Keratinocyte (primary cell): ENCODE measurements around the gene ERLEC1. TPM values are rescaled to one million over a fixed set of nuclear protein-coding genes. Genes with fewer than 3 reads are reported as not detected.

ENCODE experiments used
- DNase-seq: peaks from one replicate; pipeline ENCODE4 v3.0.0-alpha.2; 2011; ENCODE audit warnings: low read depth, missing footprints, low spot score
- FAIRE-seq: peaks from 2 replicates; lab custom pipeline; 2011; peaks lifted over from hg19 to GRCh38; lab: Jason Lieb, UNC
- H2AFZ ChIP-seq: 2 replicates; pipeline ENCODE4 v1.6.0; 2012; ENCODE audit warnings: low read length, control low read depth, inconsistent platforms; ENCODE audit not compliant: control insufficient read depth
- H3K27ac ChIP-seq: 2 replicates; pipeline ENCODE4 v1.5.1; 2011; ENCODE audit warnings: low read length; ENCODE audit not compliant: control insufficient read depth, insufficient read depth
- H3K27me3 ChIP-seq: 3 replicates; pipeline ENCODE4 v1.6.0; 2011; ENCODE audit warnings: low read length; ENCODE audit not compliant: control insufficient read depth, insufficient read depth; ENCODE audit errors: extremely low read depth
- H3K36me3 ChIP-seq, 2 experiments: 2 replicates in 1 of 2; 3 replicates in 1 of 2; pipeline ENCODE4 v1.5.1; 2011; ENCODE audit warnings: low read length in 2 of 2, mild to moderate bottlenecking in 1 of 2; ENCODE audit not compliant: control insufficient read depth in 2 of 2, insufficient read depth in 2 of 2; ENCODE audit errors: extremely low read depth in 1 of 2
- H3K4me1 ChIP-seq: 3 replicates; pipeline ENCODE4 v1.5.1; 2011; ENCODE audit warnings: low read length; ENCODE audit not compliant: control insufficient read depth, insufficient read depth; ENCODE audit errors: extremely low read depth
- H3K4me2 ChIP-seq: 3 replicates; pipeline ENCODE4 v1.6.0; 2011; ENCODE audit warnings: low read depth, low read length; ENCODE audit not compliant: control insufficient read depth, insufficient read depth; ENCODE audit errors: extremely low read depth
- H3K4me3 ChIP-seq, 3 experiments: fragments of 200-600 bp in 1 of 3; sonication (generic) in 1 of 3; 2 replicates in 2 of 3; 3 replicates in 1 of 3; pipeline ENCODE4 v1.5.1; 2011 to 2016; ENCODE audit warnings: low read length in 3 of 3, mild to moderate bottlenecking in 3 of 3, control low read depth in 2 of 3, inconsistent platforms in 1 of 3, low read depth in 1 of 3, mixed read lengths in 1 of 3, mixed run types in 1 of 3, moderate library complexity in 1 of 3; ENCODE audit not compliant: control insufficient read depth in 2 of 3, insufficient read depth in 2 of 3; ENCODE audit errors: extremely low read depth in 1 of 3
- H3K79me2 ChIP-seq: 2 replicates; pipeline ENCODE4 v1.6.0; 2012; ENCODE audit warnings: low read length; ENCODE audit not compliant: control insufficient read depth, insufficient read depth
- H3K9ac ChIP-seq: 3 replicates; pipeline ENCODE4 v1.6.0; 2011; ENCODE audit warnings: low read length; ENCODE audit not compliant: control insufficient read depth, insufficient read depth; ENCODE audit errors: extremely low read depth
- H3K9me1 ChIP-seq: 3 replicates; pipeline ENCODE4 v1.6.0; 2011; ENCODE audit warnings: low read length; ENCODE audit not compliant: control insufficient read depth, insufficient read depth; ENCODE audit errors: extremely low read depth
- H3K9me3 ChIP-seq: 2 replicates; pipeline ENCODE4 v1.5.1; 2012; ENCODE audit warnings: low read depth, low read length; ENCODE audit not compliant: control insufficient read depth
- H4K20me1 ChIP-seq: 3 replicates; pipeline ENCODE4 v1.6.0; 2011; ENCODE audit warnings: low read length; ENCODE audit not compliant: control insufficient read depth, insufficient read depth; ENCODE audit errors: extremely low read depth
- EZH2 ChIP-seq: IDR thresholded peaks from one replicate; pipeline ENCODE4 v1.6.1; 2012; ENCODE audit warnings: inconsistent platforms, mild to moderate bottlenecking, low read length, moderate library complexity
- dilution Hi-C: fragments of 300-500 bp; cut with MboI; formaldehyde crosslinking; loops from one replicate; pipeline ENCODE4 v1.7.0; 2020; ENCODE audit warnings: low sequenced_read_pairs; ENCODE audit not compliant: extremely low pct_ligation_motif_present
- polyA plus RNA-seq, 5 experiments: library from polyadenylated mRNA; depleted of rRNA in 3 of 5; stranded (reverse) in 3 of 5; stranded (forward) in 1 of 5; unstranded in 1 of 5; fragments of >200 nt; gene quantifications; 1 replicate in 1 of 5; 2 replicates in 3 of 5; 3 replicates in 1 of 5; pipeline versions ENCODE4 v1.2.1 to v1.2.3, GENCODE V29; 2011 to 2012; ENCODE audit warnings: missing spikeins in 2 of 5, low read depth in 1 of 5, low replicate concordance in 1 of 5
- TF ChIP-seq, protein P1 (sequence below), 3 experiments: IDR thresholded peaks in 1 of 3; conservative IDR thresholded peaks in 1 of 3; optimal IDR thresholded peaks in 1 of 3; 2 replicates in 2 of 3; 3 replicates in 1 of 3; pipeline versions ENCODE3 to v1.5.1; 2011; ENCODE audit warnings: low read length in 3 of 3, mild to moderate bottlenecking in 3 of 3, moderate library complexity in 2 of 3, control low read depth in 1 of 3, inconsistent platforms in 1 of 3; ENCODE audit not compliant: insufficient read depth in 2 of 3; ENCODE audit errors: extremely low read depth in 1 of 3

ERLEC1 gene
- polyA plus RNA-seq, 1 donor (not counting 4 experiments of a cell fraction or from before 2014, with no cell fraction given) = 35.6 TPM

DNA sequence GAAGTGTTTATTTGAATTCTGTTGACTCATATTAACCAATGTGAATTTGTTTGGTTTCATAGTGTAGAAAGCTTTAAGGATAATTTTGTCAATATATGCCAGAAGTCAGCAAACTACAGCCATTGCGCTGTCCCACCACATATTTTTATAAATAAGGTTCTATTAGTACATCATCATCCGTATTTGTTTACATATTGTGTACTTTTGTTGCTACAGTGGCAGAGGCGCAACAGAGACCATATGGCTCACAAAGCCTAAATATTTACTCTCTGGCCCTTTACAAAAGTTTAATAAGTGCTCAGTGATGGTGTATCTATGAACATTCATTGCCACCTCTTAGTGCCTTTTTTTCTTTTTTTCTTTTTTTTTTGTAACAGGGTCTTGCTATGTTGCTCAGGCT lies 6.4 kb downstream of the ERLEC1 start:
- no peaks in the 10 kb centered on the region for H3K27me3 ChIP-seq
- no peak overlapping the region for H3K27ac ChIP-seq
- no peak overlapping the region for H3K4me3 ChIP-seq
- no peak overlapping the region for H3K9ac ChIP-seq
- H3K4me1 ChIP-seq = peaks cover 2% of the 10 kb centered on the region
- no peak for DNase-seq
- TF ChIP-seq, protein P1, sequence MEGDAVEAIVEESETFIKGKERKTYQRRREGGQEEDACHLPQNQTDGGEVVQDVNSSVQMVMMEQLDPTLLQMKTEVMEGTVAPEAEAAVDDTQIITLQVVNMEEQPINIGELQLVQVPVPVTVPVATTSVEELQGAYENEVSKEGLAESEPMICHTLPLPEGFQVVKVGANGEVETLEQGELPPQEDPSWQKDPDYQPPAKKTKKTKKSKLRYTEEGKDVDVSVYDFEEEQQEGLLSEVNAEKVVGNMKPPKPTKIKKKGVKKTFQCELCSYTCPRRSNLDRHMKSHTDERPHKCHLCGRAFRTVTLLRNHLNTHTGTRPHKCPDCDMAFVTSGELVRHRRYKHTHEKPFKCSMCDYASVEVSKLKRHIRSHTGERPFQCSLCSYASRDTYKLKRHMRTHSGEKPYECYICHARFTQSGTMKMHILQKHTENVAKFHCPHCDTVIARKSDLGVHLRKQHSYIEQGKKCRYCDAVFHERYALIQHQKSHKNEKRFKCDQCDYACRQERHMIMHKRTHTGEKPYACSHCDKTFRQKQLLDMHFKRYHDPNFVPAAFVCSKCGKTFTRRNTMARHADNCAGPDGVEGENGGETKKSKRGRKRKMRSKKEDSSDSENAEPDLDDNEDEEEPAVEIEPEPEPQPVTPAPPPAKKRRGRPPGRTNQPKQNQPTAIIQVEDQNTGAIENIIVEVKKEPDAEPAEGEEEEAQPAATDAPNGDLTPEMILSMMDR (optimal IDR thresholded peaks at IDR 0.05 in 1 of 3, IDR thresholded peaks at IDR 0.05 in 1 of 3, conservative IDR thresholded peaks at IDR 0.05 in 1 of 3; ENCODE audit: extremely low read depth in 1 of 3, insufficient read depth in 2 of 3, low read length in 3 of 3) = no peak
- no peak for TF ChIP-seq EZH2
- H4K20me1 ChIP-seq = no peaks in the 10 kb centered on the region
- H3K9me1 ChIP-seq = no peaks in the 10 kb centered on the region
- no peak overlapping the region for H2AFZ ChIP-seq
- no peak overlapping the region for H3K4me2 ChIP-seq
- peaks cover 40% of the 10 kb centered on the region for H3K79me2 ChIP-seq
- no peaks in the 10 kb centered on the region for H3K36me3 ChIP-seq
- H3K9me3 ChIP-seq = no peaks in the 10 kb centered on the region
- dilution Hi-C loops = no loop called here
- FAIRE-seq = no peak

- Histone ChIP-seq H3K27ac (no peak overlapping the region), H3K9ac (no peak overlapping the region), H3K36me3 (no peaks in the 10 kb centered on the region), H3K27me3 (no peaks in the 10 kb centered on the region), H3K9me1 (no peaks in the 10 kb centered on the region), H3K79me2 (peaks cover 34% of the 10 kb centered on the region), H3K4me3 (no peak overlapping the region), H2AFZ (no peak overlapping the region), H3K4me1 (no peaks in the 10 kb centered on the region), H4K20me1 (no peaks in the 10 kb centered on the region), H3K4me2 (no peak overlapping the region), H3K9me3 (no peaks in the 10 kb centered on the region)
- dilution Hi-C loops = no loop called here
- no peak for DNase-seq
- FAIRE-seq = no peak
- TF ChIP-seq EZH2 = no peak
- TF ChIP-seq, protein P1 (optimal IDR thresholded peaks at IDR 0.05 in 1 of 3, IDR thresholded peaks at IDR 0.05 in 1 of 3, conservative IDR thresholded peaks at IDR 0.05 in 1 of 3; ENCODE audit: extremely low read depth in 1 of 3, insufficient read depth in 2 of 3, low read length in 3 of 3) = no peak
Measured at GRCh38 chr2:53793821-53794220, 7.0 kb downstream of the ERLEC1 start.
